Ecto neural progenitor cell (in vitro differentiated cells): ENCODE data around the gene TSPAN18.

Source experiments
- DNase-seq: peaks from one replicate; pipeline ENCODE4 v3.0.0-alpha.2; 2018; ENCODE audit warnings: low spot score

The TSPAN18 gene

GRCh38 chr11:44759743-44760476, 33.1 kb downstream of the TSPAN18 start:
- no peak for DNase-seq

- no peak for DNase-seq
These were observed 33.7 kb downstream of the TSPAN18 start for GRCh38 chr11:44760477-44760872.

GRCh38 chr11:44760917-44761550, 34.3 kb downstream of the TSPAN18 start:
- peak; percentile 84 for DNase-seq

- no peak for DNase-seq
These were observed 34.8 kb downstream of the TSPAN18 start for GRCh38 chr11:44761551-44761961.

GRCh38 chr11:44763121-44763820, 36.5 kb downstream of the TSPAN18 start:
- DNase-seq, result no peak

- no peak for DNase-seq
These were observed 37.8 kb downstream of the TSPAN18 start for GRCh38 chr11:44764583-44764982.

- no peak for DNase-seq
These were observed 38.3 kb downstream of the TSPAN18 start for GRCh38 chr11:44765026-44765595.

- no peak for DNase-seq
These were observed 38.9 kb downstream of the TSPAN18 start for GRCh38 chr11:44765676-44766075.

GRCh38 chr11:44766112-44766971, 39.6 kb downstream of the TSPAN18 start:
- DNase-seq, result no peak

- DNase-seq, result no peak
These were observed 40.2 kb downstream of the TSPAN18 start for GRCh38 chr11:44766972-44767278.

GRCh38 chr11:44767421-44767820, 40.7 kb downstream of the TSPAN18 start:
- DNase-seq, result no peak

- no peak for DNase-seq
These were observed 43.6 kb downstream of the TSPAN18 start for GRCh38 chr11:44770401-44770800.

- no peak for DNase-seq
These were observed 44.5 kb downstream of the TSPAN18 start for GRCh38 chr11:44771252-44771734.

- DNase-seq, result no peak
These were observed 45.1 kb downstream of the TSPAN18 start for GRCh38 chr11:44771841-44772240.

GRCh38 chr11:44773351-44773965, 46.7 kb downstream of the TSPAN18 start:
- no peak for DNase-seq

GRCh38 chr11:44774108-44774507, 47.3 kb downstream of the TSPAN18 start:
- no peak for DNase-seq

GRCh38 chr11:44774731-44775130, 48.0 kb downstream of the TSPAN18 start:
- DNase-seq, result no peak

- DNase-seq, result peak; percentile 80
These were observed 48.7 kb downstream of the TSPAN18 start for GRCh38 chr11:44775366-44775984.

- DNase-seq, result no peak
These were observed 49.3 kb downstream of the TSPAN18 start for GRCh38 chr11:44775985-44776446.

- no peak for DNase-seq
These were observed 49.9 kb downstream of the TSPAN18 start for GRCh38 chr11:44776551-44777208.
